ENCODE measurements around the gene MYRF. TPM values are rescaled to one million over a fixed set of nuclear protein-coding genes. Genes with fewer than 3 reads are reported as not detected.

Gene MYRF
- total RNA-seq, 4 donors from 2014 or later: 0.09 to 0.95 (median 0.22) TPM; not detected in 1

- intact Hi-C loops (cut with DNase I): no loop called here
- WGBS, 2 donors: 77 to 82% methylated on average over 11 to 12 of the region's 12 CpGs
- no peak for DNase-seq
- Histone ChIP-seq H3K27ac (no peak overlapping the region), H3K9me3 (no peaks in the 10 kb centered on the region), H3K36me3 (no peaks in the 10 kb centered on the region), H3K27me3 (peaks cover 0 to 5% (median 0%) of the 10 kb centered on the region in 4 donors), H3K4me3 (no peak overlapping the region), H3K4me1 (peaks cover 9 to 14% (median 9%) of the 10 kb centered on the region in 3 donors)
- no peak for TF ChIP-seq POLR2A (IDR thresholded peaks at IDR 0.05)
- no peak for TF ChIP-seq CTCF (IDR thresholded peaks at IDR 0.05)
Observed at GRCh38 chr11:61774411-61774810, 22.0 kb downstream of the MYRF start.

- TF ChIP-seq CTCF (IDR thresholded peaks at IDR 0.05): no peak
- TF ChIP-seq POLR2A (IDR thresholded peaks at IDR 0.05): no peak
Observed at GRCh38 chr11:61775106-61775505, 22.7 kb downstream of the MYRF start.

GRCh38 chr11:61775606-61776554 lies 23.4 kb downstream of the MYRF start:
- Histone ChIP-seq H3K27me3 (no peaks in the 10 kb centered on the region), H3K4me3 (no peak overlapping the region), H3K9me3 (no peaks in the 10 kb centered on the region), H3K27ac (no peak overlapping the region), H3K36me3 (no peaks in the 10 kb centered on the region), H3K4me1 (peaks cover 9 to 14% (median 9%) of the 10 kb centered on the region in 3 donors)
- WGBS, 2 donors: 57 to 85% methylated on average over 5 to 9 of the region's 20 CpGs
- no peak for TF ChIP-seq POLR2A (IDR thresholded peaks at IDR 0.05)
- TF ChIP-seq CTCF (IDR thresholded peaks at IDR 0.05): no peak
- intact Hi-C loops (cut with DNase I): no loop called here
- no peak for DNase-seq

More at GRCh38 chr11:61775106-61775505, 22.7 kb downstream of the MYRF start:
- WGBS, 2 donors: 88 to 93% methylated on average over 4 to 6 of the region's 6 CpGs
- intact Hi-C loops (cut with DNase I): no loop called here
- Histone ChIP-seq H3K4me3 (no peak overlapping the region), H3K27me3 (no peaks in the 10 kb centered on the region), H3K27ac (no peak overlapping the region), H3K36me3 (no peaks in the 10 kb centered on the region), H3K4me1 (peaks cover 9 to 14% (median 9%) of the 10 kb centered on the region in 3 donors), H3K9me3 (no peaks in the 10 kb centered on the region)
- DNase-seq: no peak

GRCh38 chr11:61776561-61777075 lies 24.2 kb downstream of the MYRF start:
- TF ChIP-seq CTCF (IDR thresholded peaks at IDR 0.05) (peak in 5 of 6 experiments; percentile 47 to 77 (median 51)), POLR2A (IDR thresholded peaks at IDR 0.05) (no peak)
- H3K4me1 ChIP-seq: peaks cover 9 to 14% (median 9%) of the 10 kb centered on the region in 3 donors
- intact Hi-C loops (cut with DNase I): no loop called here
- H3K9me3 ChIP-seq: no peaks in the 10 kb centered on the region
- no peaks in the 10 kb centered on the region for H3K27me3 ChIP-seq
- H3K4me3 ChIP-seq: no peak overlapping the region
- 40 to 67% methylated on average over 2 of the region's 9 CpGs for WGBS, 2 donors
- DNase-seq: no peak
- no peak overlapping the region for H3K27ac ChIP-seq
- H3K36me3 ChIP-seq: no peaks in the 10 kb centered on the region
